B cell (primary cell): ENCODE results near the gene HERC2.

Experiments used
- EZH2 ChIP-seq: IDR thresholded peaks from 2 replicates; pipeline ENCODE4 v1.6.1; 2012; ENCODE audit warnings: borderline replicate concordance, low read depth, mild to moderate bottlenecking, moderate library complexity, low read length; ENCODE audit not compliant: insufficient read depth, poor library complexity, severe bottlenecking
- TF ChIP-seq, protein P1 (sequence below): fragments of 200-600 bp; IDR thresholded peaks from one replicate; pipeline ENCODE4 v1.8.0; 2022; ENCODE audit warnings: antibody characterized with exemption, mild to moderate bottlenecking

DNA sequence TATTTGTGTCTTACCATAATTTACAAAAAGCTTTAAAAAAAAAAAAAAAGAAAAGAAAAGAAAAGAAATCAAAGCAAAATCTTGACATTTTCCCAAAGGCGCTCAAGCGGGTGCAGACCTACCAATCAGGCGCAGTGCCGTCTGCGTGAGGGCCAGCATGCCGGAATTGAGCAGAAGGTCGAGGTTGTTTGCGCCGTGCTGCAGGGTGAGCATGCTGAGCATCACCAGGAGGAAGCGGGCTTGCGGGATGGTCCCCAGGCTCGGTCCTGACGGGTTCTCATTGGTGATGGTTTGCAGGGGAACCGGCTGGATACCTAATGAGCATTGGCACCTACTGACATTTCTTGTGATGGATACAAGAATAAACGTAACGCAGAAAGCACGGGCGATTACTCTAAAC is 93.9 kb downstream of the HERC2 start:
- TF ChIP-seq, protein P1, sequence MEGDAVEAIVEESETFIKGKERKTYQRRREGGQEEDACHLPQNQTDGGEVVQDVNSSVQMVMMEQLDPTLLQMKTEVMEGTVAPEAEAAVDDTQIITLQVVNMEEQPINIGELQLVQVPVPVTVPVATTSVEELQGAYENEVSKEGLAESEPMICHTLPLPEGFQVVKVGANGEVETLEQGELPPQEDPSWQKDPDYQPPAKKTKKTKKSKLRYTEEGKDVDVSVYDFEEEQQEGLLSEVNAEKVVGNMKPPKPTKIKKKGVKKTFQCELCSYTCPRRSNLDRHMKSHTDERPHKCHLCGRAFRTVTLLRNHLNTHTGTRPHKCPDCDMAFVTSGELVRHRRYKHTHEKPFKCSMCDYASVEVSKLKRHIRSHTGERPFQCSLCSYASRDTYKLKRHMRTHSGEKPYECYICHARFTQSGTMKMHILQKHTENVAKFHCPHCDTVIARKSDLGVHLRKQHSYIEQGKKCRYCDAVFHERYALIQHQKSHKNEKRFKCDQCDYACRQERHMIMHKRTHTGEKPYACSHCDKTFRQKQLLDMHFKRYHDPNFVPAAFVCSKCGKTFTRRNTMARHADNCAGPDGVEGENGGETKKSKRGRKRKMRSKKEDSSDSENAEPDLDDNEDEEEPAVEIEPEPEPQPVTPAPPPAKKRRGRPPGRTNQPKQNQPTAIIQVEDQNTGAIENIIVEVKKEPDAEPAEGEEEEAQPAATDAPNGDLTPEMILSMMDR: no peak
- TF ChIP-seq EZH2: no peak
